Natural killer cell treated with Interleukin-12 subunit alpha and Interleukin-12 subunit beta and Interleukin-15 and Interleukin-18, amount 100 ng/mL, for 72 hours (primary cell): ENCODE measurements around the gene NSG1. TPM values are rescaled to one million over a fixed set of nuclear protein-coding genes. Genes with fewer than 3 reads are reported as not detected.
"Not testable (repeated sequence)": the region's sequence is repeated elsewhere in the genome, so short reads cannot be mapped to it uniquely, and the experiment has no call there.

Experiments used
- ATAC-seq, 2 donors: fragments of 150-1000 bp; cut with Tn5 transposase in 1 of 2; sonication (Bioruptor Pico), chemical (Tn5 transposase) in 1 of 2; 2 replicates each; pipeline ENCODE4 v1.10.0; 2021
- DNase-seq: peaks from one replicate; pipeline ENCODE4 v3.0.0; 2022; ENCODE audit warnings: low spot score
- H3K27ac Mint-ChIP-seq, 2 donors: 1 replicate in 1 of 2; 2 replicates in 1 of 2; pipeline ENCODE4 v1.8.0; 2022; ENCODE audit warnings: mixed read lengths in 2 of 2, mild to moderate bottlenecking in 1 of 2, moderate library complexity in 1 of 2
- H3K27me3 Mint-ChIP-seq, 2 donors: 1 replicate in 1 of 2; 2 replicates in 1 of 2; pipeline ENCODE4 v1.8.0; 2022; ENCODE audit warnings: mixed read lengths in 2 of 2
- H3K36me3 Mint-ChIP-seq: one replicate; pipeline ENCODE4 v1.8.0; 2022; ENCODE audit warnings: mixed read lengths
- H3K4me1 Mint-ChIP-seq, 2 donors: 1 replicate in 1 of 2; 2 replicates in 1 of 2; pipeline ENCODE4 v1.8.0; 2022; ENCODE audit warnings: low read depth in 2 of 2, mixed read lengths in 2 of 2, mild to moderate bottlenecking in 1 of 2
- H3K4me3 Mint-ChIP-seq: one replicate; pipeline ENCODE4 v1.8.0; 2022; ENCODE audit warnings: mixed read lengths
- H3K9me3 Mint-ChIP-seq: 2 replicates; pipeline ENCODE4 v1.8.0; 2022; ENCODE audit warnings: mixed read lengths
- total RNA-seq, 2 donors: library from RNA; stranded (reverse); gene quantifications; one replicate each; pipeline ENCODE4 v1.2.3, GENCODE V29; 2022

The NSG1 gene
- total RNA-seq, 2 donors from 2014 or later, result 0.38 TPM; not detected in 1

DNA sequence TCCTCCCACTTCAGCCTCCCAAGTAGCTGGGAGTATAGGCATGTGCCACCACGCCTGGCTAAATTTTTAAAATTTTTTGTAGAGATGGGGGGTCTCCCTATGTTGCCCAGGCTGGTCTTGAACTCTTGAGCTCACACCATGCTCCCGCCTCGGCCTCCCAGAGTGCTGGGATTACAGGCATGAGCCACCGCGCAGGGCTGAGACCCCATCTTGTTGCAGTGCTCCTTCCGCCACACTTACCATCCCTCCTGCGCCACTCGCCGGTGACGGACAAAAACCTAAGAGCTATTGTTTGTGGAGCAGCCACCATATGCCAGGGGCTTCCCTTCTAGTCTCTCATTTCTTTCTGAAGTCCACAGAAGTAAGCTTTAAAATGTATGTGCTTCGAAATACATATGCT is 34.5 kb downstream of the NSG1 start:
- no peaks in the 10 kb centered on the region for H3K9me3 Mint-ChIP-seq
- H3K4me3 Mint-ChIP-seq, result no peak overlapping the region
- no peak for ATAC-seq
- H3K36me3 Mint-ChIP-seq, result peaks cover 4% of the 10 kb centered on the region
- H3K4me1 Mint-ChIP-seq, result no peaks in the 10 kb centered on the region
- H3K27me3 Mint-ChIP-seq, result no peaks in the 10 kb centered on the region
- H3K27ac Mint-ChIP-seq, result no peak overlapping the region
- DNase-seq, result no peak

- not testable (repeated sequence) for ATAC-seq, DNase-seq, H3K9me3 Mint-ChIP-seq, H3K4me1 Mint-ChIP-seq, H3K27ac Mint-ChIP-seq, H3K36me3 Mint-ChIP-seq, H3K27me3 Mint-ChIP-seq, H3K4me3 Mint-ChIP-seq
Measured at GRCh38 chr4:4422117-4422516, 35.2 kb downstream of the NSG1 start.

DNA sequence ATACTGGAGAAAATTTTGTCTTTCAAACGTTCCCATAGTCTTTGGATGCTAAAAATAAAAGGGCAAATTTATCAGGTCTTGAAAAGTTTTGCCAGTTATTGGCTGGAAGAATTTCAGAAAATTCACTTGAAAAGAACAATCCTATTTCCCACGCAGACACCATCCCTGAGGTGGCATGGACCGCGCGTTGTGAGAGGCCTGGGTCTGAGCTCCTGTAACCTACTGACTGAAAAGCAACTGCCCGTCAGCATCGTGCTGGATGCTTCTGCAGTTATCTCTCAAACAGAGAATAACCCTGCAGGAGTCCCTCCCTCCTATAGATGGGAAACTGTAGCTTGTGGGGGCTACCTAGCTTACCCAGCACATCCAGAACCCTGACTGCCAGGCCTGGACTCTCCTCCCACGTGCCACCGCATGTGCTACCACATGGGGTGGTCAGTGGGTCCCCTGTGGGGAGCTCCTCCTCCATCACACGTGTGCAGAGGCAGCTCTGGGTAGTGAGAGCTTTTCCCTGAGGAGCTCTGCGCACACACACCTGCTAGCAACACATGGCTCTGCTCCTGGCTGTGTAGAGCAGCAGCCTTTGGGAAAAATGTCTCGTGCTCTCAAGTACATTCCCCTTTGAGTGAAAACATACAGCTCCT is 36.1 kb downstream of the NSG1 start:
- Mint-ChIP-seq H3K27ac (no peak overlapping the region), H3K4me1 (peaks cover 0 to 7% of the 10 kb centered on the region in 2 donors), H3K27me3 (no peaks in the 10 kb centered on the region), H3K9me3 (no peaks in the 10 kb centered on the region), H3K4me3 (no peak overlapping the region), H3K36me3 (no peaks in the 10 kb centered on the region)
- DNase-seq (no peak), ATAC-seq (peak in 1 of 2 donors; percentile 43)

DNA sequence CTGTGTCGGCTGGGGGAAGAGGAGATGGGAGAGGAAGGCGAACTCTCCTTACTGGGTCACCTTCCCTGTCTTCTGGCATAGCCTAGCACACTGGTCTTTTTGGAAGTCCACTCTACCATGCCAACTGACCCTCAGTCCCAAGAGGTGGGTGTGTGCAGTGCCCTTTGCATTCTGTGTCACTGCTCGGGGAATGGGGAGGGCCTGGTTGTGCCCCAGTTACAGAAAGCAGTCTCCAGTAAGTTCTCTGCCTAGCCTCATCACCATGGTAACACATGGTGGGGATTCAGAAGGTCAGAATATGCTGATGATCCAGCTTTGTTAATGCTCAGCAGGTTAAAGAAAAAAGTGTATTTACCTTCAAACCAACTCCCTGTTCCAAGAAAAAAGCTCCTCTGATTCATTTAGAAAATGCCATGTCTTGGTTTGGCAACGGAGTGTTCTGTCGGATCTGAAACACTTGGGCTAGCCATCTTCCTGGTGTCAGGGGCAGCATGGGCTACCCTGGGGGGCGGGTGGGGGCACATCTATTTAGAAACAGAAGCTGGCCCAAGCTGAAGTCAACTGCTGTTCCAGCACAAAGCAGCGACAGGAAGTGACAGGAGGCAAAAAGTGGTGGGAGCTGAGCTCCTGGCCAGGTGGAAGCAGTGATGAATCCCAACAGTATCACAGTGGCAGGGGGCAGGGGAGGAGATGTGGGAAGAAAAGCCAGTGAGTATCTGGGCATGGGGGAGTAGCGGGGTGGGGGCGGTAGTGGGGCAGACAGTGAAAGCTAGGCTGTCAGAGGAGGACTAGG is 37.0 kb downstream of the NSG1 start:
- Mint-ChIP-seq H3K9me3 (no peaks in the 10 kb centered on the region), H3K4me3 (no peak overlapping the region), H3K27me3 (no peaks in the 10 kb centered on the region), H3K27ac (no peak overlapping the region), H3K4me1 (peaks cover 0 to 7% of the 10 kb centered on the region in 2 donors), H3K36me3 (no peaks in the 10 kb centered on the region)
- DNase-seq, result no peak
- ATAC-seq, result no peak

DNA sequence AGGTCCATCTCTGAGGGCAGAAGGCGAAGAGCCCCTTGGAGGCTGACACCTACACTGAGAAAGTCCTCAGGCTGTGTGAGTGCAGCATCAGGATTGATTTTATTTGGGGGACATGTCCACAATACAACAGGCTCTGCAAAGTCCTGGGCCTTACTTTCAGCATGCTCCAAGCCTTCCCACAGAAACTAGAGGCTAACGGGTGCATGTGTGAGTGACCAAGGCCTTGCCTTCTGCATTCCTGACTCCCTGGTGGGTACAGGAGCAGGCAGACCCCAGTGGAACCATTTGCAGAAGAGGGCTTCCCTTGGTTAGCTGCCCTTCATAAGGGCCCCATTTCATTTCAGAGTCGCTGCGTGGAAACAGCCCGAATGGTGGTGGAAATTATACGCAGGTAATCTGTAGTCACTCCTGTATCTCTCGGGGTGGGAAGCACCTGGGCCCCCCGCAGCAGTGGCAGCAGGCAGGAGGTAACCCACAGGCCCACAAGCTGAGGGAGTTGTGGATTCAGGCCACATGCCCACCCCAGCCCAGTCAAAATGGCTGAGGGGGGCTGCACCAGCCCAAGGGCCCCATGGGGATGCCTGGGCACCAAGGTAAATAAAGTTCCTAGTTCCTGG is 37.7 kb downstream of the NSG1 start:
- DNase-seq (no peak), ATAC-seq (no peak)
- Mint-ChIP-seq H3K4me1 (peaks cover 0 to 7% of the 10 kb centered on the region in 2 donors), H3K27ac (no peak overlapping the region), H3K27me3 (no peaks in the 10 kb centered on the region), H3K36me3 (no peaks in the 10 kb centered on the region), H3K4me3 (no peak overlapping the region), H3K9me3 (no peaks in the 10 kb centered on the region)

DNA sequence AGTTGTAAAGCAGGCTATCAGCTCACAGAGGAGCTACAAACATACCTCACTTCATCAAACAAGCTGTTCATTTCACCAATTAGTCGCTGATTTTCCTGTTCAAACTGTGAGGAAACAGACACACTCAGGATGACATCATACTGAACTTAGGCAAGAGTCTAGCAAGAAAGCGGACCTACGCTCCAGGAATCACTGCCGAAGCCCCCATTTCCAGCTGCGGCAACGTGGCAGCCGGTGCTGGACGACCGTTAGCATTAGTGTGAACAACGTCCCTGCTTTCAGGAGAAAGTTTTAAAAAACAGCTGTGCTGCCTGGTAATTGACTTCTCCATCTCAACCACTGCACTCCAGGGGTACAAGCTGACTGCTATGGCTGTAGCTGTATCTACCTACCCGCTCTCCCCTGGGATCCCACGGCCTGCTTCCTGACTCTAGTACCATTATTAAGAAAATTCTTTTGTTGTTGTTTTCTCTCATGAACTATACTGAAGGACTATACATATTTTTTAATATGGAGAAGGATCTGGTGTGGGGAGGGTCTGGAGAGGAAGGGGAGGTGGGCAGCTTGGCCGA is 38.3 kb downstream of the NSG1 start:
- H3K36me3 Mint-ChIP-seq, result no peaks in the 10 kb centered on the region

GRCh38 chr4:4425696-4426095 is 38.8 kb downstream of the NSG1 start:
- Mint-ChIP-seq H3K4me3 (no peak overlapping the region), H3K27ac (no peak overlapping the region), H3K4me1 (peaks cover 0 to 7% of the 10 kb centered on the region in 2 donors), H3K27me3 (no peaks in the 10 kb centered on the region), H3K36me3 (no peaks in the 10 kb centered on the region), H3K9me3 (no peaks in the 10 kb centered on the region)
- DNase-seq (no peak), ATAC-seq (no peak)

More for the DNA sequence above, 38.3 kb downstream of the NSG1 start:
- Mint-ChIP-seq H3K9me3 (no peaks in the 10 kb centered on the region), H3K4me1 (peaks cover 0 to 7% of the 10 kb centered on the region in 2 donors), H3K27ac (no peak overlapping the region), H3K27me3 (no peaks in the 10 kb centered on the region), H3K4me3 (no peak overlapping the region)
- ATAC-seq (no peak), DNase-seq (no peak)

- Mint-ChIP-seq H3K9me3 (no peaks in the 10 kb centered on the region), H3K27me3 (no peaks in the 10 kb centered on the region), H3K4me1 (peaks cover 0 to 9% of the 10 kb centered on the region in 2 donors), H3K27ac (no peak overlapping the region), H3K36me3 (no peaks in the 10 kb centered on the region), H3K4me3 (no peak overlapping the region)
- ATAC-seq, result no peak
- DNase-seq, result no peak
Measured at GRCh38 chr4:4426511-4427120, 39.7 kb downstream of the NSG1 start.

DNA sequence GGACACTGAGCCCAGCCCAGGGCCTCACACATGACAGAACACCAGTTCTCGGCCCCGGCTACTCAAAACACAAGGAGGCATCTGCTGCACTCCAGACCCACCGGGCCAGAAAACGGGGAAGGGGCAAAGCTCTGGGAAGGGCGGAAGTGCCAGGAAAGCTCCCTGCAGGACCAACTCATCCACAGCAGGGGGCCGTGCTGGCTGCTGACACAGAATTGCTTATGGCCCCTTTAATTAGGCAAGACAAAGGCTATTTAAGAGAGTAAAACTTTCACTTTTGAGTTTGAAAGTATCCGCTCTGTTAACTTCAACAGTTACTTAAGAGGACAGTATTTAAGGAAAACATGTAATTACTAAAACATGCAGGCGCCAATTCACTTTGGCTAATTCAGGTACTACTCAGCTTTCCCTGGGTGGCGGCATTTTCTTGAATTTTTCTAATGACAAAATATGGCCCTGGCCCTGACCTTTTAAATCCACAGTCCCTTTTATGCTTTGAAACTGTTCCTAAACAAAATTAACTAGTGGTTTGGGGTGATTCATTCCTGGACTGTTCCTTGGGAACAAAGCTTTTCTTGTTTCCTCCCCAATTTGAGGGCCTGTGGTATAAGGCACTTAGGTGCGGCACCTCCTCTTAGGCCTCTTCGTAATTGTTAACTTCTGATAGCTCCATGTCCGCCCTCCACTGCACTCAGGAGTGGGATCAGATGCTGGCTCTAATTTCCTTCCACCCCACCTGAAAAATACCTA is 40.4 kb downstream of the NSG1 start:
- H3K27ac Mint-ChIP-seq, result no peak overlapping the region
- H3K36me3 Mint-ChIP-seq, result no peaks in the 10 kb centered on the region
- no peaks in the 10 kb centered on the region for H3K27me3 Mint-ChIP-seq
- ATAC-seq (no peak), DNase-seq (no peak)
- no peak overlapping the region for H3K4me3 Mint-ChIP-seq
- peaks cover 0 to 9% of the 10 kb centered on the region in 2 donors for H3K4me1 Mint-ChIP-seq
- no peaks in the 10 kb centered on the region for H3K9me3 Mint-ChIP-seq

GRCh38 chr4:4427886-4428285 is 41.0 kb downstream of the NSG1 start:
- Mint-ChIP-seq H3K27ac (no peak overlapping the region), H3K4me1 (peaks cover 0 to 9% of the 10 kb centered on the region in 2 donors), H3K27me3 (no peaks in the 10 kb centered on the region), H3K4me3 (no peak overlapping the region), H3K36me3 (no peaks in the 10 kb centered on the region), H3K9me3 (no peaks in the 10 kb centered on the region)
- no peak for ATAC-seq
- DNase-seq, result no peak

GRCh38 chr4:4428966-4429875 is 42.3 kb downstream of the NSG1 start:
- peaks cover 0 to 9% of the 10 kb centered on the region in 2 donors for H3K4me1 Mint-ChIP-seq
- no peak for ATAC-seq
- H3K4me3 Mint-ChIP-seq, result no peak overlapping the region
- DNase-seq, result no peak
- H3K36me3 Mint-ChIP-seq, result no peaks in the 10 kb centered on the region
- H3K27ac Mint-ChIP-seq, result no peak overlapping the region
- H3K9me3 Mint-ChIP-seq, result no peaks in the 10 kb centered on the region
- H3K27me3 Mint-ChIP-seq, result no peaks in the 10 kb centered on the region

- H3K27ac Mint-ChIP-seq, result no peak overlapping the region
- no peaks in the 10 kb centered on the region for H3K27me3 Mint-ChIP-seq
- H3K36me3 Mint-ChIP-seq, result no peaks in the 10 kb centered on the region
- H3K4me3 Mint-ChIP-seq, result no peak overlapping the region
- DNase-seq (no peak), ATAC-seq (no peak)
- H3K4me1 Mint-ChIP-seq, result peaks cover 0 to 9% of the 10 kb centered on the region in 2 donors
- no peaks in the 10 kb centered on the region for H3K9me3 Mint-ChIP-seq
Measured at GRCh38 chr4:4430492-4431195, 43.7 kb downstream of the NSG1 start.
